GM19025 (cell line): ENCODE data around the gene S1PR1.
"Not testable (repeated sequence)": the region's sequence is repeated elsewhere in the genome, so short reads cannot be mapped to it uniquely, and the experiment has no call there.

Experiments used
- ATAC-seq: cut with Tn5 transposase; IDR thresholded peaks from one replicate; pipeline ENCODE4 v1.9.1; 2021; ENCODE audit warnings: mild to moderate bottlenecking, low read depth, moderate library complexity; ENCODE audit not compliant: unreplicated experiment

Gene S1PR1

GRCh38 chr1:101219924-101220870 lies 16.6 kb upstream of the S1PR1 start:
- ATAC-seq: no peak

- no peak for ATAC-seq
Observed at GRCh38 chr1:101220906-101221305, 15.9 kb upstream of the S1PR1 start.

- peak; percentile 98 for ATAC-seq
Observed at GRCh38 chr1:101221945-101222429, 14.8 kb upstream of the S1PR1 start.

- no peak for ATAC-seq
Observed at GRCh38 chr1:101227837-101228236, 9.0 kb upstream of the S1PR1 start.

- no peak for ATAC-seq
Observed at GRCh38 chr1:101228424-101229134, 8.2 kb upstream of the S1PR1 start.

GRCh38 chr1:101232182-101232581 lies 4.6 kb upstream of the S1PR1 start:
- not testable (repeated sequence) for ATAC-seq

- no peak for ATAC-seq
Observed at GRCh38 chr1:101233495-101233894, 3.3 kb upstream of the S1PR1 start.

- ATAC-seq: peak; percentile 3
Observed at GRCh38 chr1:101235216-101235695, 1.6 kb upstream of the S1PR1 start.

GRCh38 chr1:101235696-101236515 lies 913 bp upstream of the S1PR1 start:
- peak; percentile 52 for ATAC-seq

- no peak for ATAC-seq
Observed at GRCh38 chr1:101237229-101237837, 514 bp downstream of the S1PR1 start.

- no peak for ATAC-seq
Observed at GRCh38 chr1:101238031-101238628, 1.3 kb downstream of the S1PR1 start.

- no peak for ATAC-seq
Observed at GRCh38 chr1:101238681-101239094, 1.9 kb downstream of the S1PR1 start.

- ATAC-seq: no peak
Observed at GRCh38 chr1:101239095-101240040, 2.5 kb downstream of the S1PR1 start.

- no peak for ATAC-seq
Observed at GRCh38 chr1:101240041-101240430, 3.2 kb downstream of the S1PR1 start.

- no peak for ATAC-seq
Observed at GRCh38 chr1:101241485-101242225, 4.8 kb downstream of the S1PR1 start.

- no peak for ATAC-seq
Observed at GRCh38 chr1:101242324-101243050, 5.7 kb downstream of the S1PR1 start.

- ATAC-seq: no peak
Observed at GRCh38 chr1:101243751-101244150, 6.9 kb downstream of the S1PR1 start.
